ENCODE results near the gene FAM83C.

FAM83C gene

GRCh38 chr20:35300469-35301262 lies 8.4 kb upstream of the FAM83C start:
- FAIRE-seq (no peak), DNase-seq (ENCODE audit: insufficient read length, low spot score) (no peak)

- no peak for FAIRE-seq
- DNase-seq (ENCODE audit: insufficient read length, low spot score), result no peak
Observed at GRCh38 chr20:35299780-35300179, 7.6 kb upstream of the FAM83C start.

GRCh38 chr20:35298264-35298663 lies 6.0 kb upstream of the FAM83C start:
- DNase-seq (ENCODE audit: insufficient read length, low spot score) (no peak), FAIRE-seq (no peak)

GRCh38 chr20:35297740-35298139 lies 5.5 kb upstream of the FAM83C start:
- FAIRE-seq, result no peak
- no peak for DNase-seq (ENCODE audit: insufficient read length, low spot score)

- DNase-seq (ENCODE audit: insufficient read length, low spot score) (no peak), FAIRE-seq (no peak)
Observed at GRCh38 chr20:35297155-35297554, 4.9 kb upstream of the FAM83C start.

GRCh38 chr20:35296101-35296554 lies 3.9 kb upstream of the FAM83C start:
- FAIRE-seq, result no peak
- no peak for DNase-seq (ENCODE audit: insufficient read length, low spot score)

GRCh38 chr20:35295674-35296073 lies 3.4 kb upstream of the FAM83C start:
- no peak for FAIRE-seq
- no peak for DNase-seq (ENCODE audit: insufficient read length, low spot score)

- DNase-seq (ENCODE audit: insufficient read length, low spot score) (no peak), FAIRE-seq (no peak)
Observed at GRCh38 chr20:35295058-35295457, 2.8 kb upstream of the FAM83C start.

- no peak for FAIRE-seq
- DNase-seq (ENCODE audit: insufficient read length, low spot score), result no peak
Observed at GRCh38 chr20:35294293-35294685, 2.1 kb upstream of the FAM83C start.

- DNase-seq (ENCODE audit: insufficient read length, low spot score) (no peak), FAIRE-seq (no peak)
Observed at GRCh38 chr20:35293303-35294292, 1.4 kb upstream of the FAM83C start.

GRCh38 chr20:35292504-35293285 lies 470 bp upstream of the FAM83C start:
- FAIRE-seq (no peak), DNase-seq (ENCODE audit: insufficient read length, low spot score) (no peak)

GRCh38 chr20:35290887-35291417 lies 1.3 kb downstream of the FAM83C start:
- no peak for DNase-seq (ENCODE audit: insufficient read length, low spot score)
- no peak for FAIRE-seq

GRCh38 chr20:35290186-35290886 lies 1.9 kb downstream of the FAM83C start:
- DNase-seq (ENCODE audit: insufficient read length, low spot score), result no peak
- FAIRE-seq, result no peak

- no peak for FAIRE-seq
- no peak for DNase-seq (ENCODE audit: insufficient read length, low spot score)
Observed at GRCh38 chr20:35288325-35289060, 3.7 kb downstream of the FAM83C start.

- no peak for FAIRE-seq
- no peak for DNase-seq (ENCODE audit: insufficient read length, low spot score)
Observed at GRCh38 chr20:35287509-35288324, 4.5 kb downstream of the FAM83C start.

- no peak for FAIRE-seq
- DNase-seq (ENCODE audit: insufficient read length, low spot score), result no peak
Observed at GRCh38 chr20:35286899-35287508, 5.2 kb downstream of the FAM83C start.

GRCh38 chr20:35286077-35286898 lies 5.9 kb downstream of the FAM83C start:
- DNase-seq (ENCODE audit: insufficient read length, low spot score) (no peak), FAIRE-seq (no peak)
